CD4-positive, alpha-beta T cell treated with Interferon gamma for 1 hour (primary cell): ENCODE results near the gene DDI2.
"Not testable (repeated sequence)": the region's sequence is repeated elsewhere in the genome, so short reads cannot be mapped to it uniquely, and the experiment has no call there.

Experiments used
- DNase-seq: peaks from one replicate; pipeline ENCODE4 v3.0.0-alpha.2; 2020

The DDI2 gene

DNA sequence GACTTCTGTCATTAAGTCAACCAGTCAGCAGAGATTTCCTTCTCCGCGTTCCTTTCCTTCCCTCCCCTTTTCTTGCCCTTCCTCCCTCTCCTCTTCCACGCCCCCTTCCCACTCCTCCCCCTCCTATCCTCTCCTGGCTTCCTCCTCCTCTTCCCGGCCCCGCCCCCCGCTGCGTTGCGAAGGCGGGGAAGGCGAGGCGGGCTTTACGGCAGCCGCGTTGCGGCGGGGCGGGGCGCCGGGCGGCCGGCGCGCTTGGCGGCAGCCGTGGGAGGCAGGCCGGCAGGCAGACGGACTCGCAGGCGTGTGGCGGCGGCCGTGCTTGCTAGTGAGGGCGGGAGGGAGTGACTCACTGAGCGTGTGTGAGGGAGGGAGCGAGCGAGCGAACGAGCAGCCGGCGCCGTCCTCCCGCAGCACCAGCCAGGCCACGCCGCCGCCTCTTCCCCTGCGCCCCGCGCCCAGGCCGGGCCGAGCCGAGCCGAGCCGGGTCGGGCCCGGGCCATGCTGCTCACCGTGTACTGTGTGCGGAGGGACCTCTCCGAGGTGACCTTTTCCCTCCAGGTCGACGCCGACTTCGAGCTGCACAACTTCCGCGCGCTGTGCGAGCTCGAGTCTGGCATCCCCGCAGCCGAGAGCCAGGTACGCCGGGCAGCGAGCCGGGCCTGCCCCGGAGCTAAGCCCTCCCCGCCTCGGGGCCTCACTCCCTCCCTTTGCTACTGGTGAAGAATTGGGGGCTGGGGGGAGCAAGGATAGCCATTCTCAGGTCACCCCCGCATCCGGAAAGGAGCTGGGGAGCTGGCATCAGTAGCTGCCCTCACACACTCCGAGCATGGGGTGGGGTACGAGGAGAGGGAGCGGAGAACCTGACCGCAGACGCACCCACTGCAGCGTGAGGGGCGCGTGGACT lies at the start of gene DDI2:
Gene DDI2 (plus strand): TSS at position 286 of the 904 bp plus-strand sequence. CDS start 213 bp downstream, at position 499.
- DNase-seq = peak; percentile 94

DNA sequence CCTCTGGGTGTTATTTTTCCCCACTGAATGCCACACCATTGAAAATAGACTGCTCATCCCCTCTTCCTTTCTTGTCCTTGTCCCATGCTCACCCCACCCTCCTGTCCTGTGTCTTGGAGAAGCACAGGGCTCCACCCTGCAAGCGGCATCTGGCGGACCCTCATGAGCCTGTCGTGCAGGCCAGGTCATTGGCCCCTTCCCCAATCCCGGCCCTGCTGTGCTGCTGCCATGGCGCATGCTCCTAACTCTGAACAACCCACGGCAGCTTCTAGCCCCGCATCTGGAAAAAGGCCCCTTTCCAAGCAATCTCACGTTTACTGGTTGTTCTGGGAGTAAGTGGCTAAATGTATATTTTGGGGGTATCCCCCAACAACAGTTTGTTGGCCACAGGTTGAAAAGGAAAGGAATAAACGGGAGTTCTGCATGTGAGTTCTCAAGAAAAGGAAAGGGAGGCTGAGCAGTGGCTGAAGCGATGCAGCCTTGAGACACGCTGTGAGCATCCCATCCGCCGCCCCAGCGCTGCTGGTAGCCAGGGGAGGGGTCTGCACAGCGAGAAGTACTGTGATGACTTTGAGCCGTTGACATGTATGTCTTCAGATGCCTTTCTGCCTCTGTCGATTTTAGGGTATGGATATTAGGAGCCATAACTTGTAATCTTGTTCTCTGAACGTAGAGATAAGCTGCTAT lies 48.7 kb upstream of the DDI2 start:
- no peak for DNase-seq

- DNase-seq = no peak
Observed at GRCh38 chr1:15570861-15571260, 46.4 kb upstream of the DDI2 start.

DNA sequence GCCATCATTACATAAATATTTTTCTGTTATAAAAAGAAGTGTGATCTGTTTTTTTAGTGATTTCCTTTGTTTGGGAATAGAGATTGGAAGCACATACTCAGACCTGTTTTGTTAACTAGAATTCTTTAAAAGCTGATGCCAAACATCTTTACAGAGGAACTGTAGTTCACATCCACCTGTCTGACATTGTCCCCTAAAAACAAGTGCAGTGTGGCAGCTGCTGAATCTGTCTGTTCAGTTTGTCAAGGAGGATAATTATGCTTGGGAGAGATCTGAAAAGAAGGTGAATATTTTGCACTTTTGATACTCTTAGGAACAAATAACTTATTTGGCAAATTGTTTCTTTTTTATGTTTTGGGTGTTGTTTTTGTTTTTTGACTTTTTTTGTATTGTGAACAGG lies 46.0 kb upstream of the DDI2 start:
- no peak for DNase-seq

- DNase-seq = no peak
Observed at GRCh38 chr1:15573477-15573876, 43.8 kb upstream of the DDI2 start.

- DNase-seq = no peak
Observed at GRCh38 chr1:15574741-15575140, 42.5 kb upstream of the DDI2 start.

DNA sequence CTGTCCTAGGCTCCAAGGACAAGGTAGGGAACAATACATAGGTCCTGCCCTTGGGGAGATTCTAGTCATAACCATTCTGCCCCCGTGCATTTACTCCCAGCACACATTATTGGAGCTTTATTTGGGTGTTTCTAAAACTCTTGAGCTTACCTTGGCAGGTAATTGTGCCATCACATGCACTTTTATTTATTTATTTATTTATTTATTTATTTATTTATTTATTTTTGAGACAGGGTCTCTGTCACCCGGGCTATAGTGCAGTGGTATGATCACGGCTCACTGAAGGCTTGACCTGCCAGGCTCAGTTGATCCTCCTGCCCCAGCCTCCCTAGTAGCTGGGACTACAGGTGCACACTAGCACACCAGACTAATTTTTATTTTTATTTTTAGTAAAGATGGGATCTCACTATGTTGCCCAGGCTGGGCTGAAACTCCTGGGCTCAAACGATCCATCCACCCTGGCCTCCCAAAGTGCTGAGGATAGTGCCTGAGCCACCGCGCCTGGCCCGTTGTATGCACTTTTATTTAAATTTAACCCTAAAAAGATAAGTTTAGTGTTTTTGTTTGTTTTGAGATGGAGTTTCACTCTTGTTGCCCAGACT lies 41.6 kb upstream of the DDI2 start:
- no peak for DNase-seq

DNA sequence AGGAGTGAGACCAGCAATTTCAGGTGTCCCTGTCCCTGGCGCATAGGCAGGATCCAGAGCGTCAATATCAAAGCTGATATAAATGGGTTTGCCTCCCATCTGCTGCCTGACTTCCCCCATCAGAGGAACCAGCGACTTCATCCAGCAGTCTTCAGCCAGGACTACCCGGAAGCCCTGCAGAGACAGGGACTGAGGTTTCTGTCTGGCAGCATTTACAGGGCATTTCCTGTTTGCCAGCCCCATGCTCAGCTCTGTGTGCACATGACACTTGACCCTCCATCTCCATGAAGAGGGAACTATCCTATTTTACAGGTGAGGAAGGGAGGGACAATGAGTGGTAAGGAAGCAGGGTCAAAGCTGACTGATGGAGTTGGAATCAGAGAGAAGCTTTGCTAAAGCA lies 39.6 kb upstream of the DDI2 start:
- peak; percentile 11 for DNase-seq

- DNase-seq = peak; percentile 21
Observed at GRCh38 chr1:15578921-15579682, 38.2 kb upstream of the DDI2 start.

DNA sequence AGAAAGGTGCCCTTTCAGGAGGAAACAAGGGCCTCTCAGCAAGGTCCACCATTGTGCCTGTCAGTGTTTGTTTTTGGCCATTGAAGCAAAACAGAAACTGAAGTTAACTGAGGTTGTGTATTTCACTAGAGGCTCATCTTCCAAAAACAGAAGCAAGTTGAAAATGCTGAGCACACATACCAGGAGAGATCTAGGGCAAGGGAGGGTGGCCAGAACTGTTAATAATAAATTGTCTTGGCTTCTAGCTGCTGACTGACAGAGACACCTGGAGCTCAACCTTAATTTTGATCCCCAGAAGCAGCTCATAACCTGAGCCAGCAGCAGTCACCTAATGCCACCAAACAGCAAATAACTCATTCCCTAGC lies 37.6 kb upstream of the DDI2 start:
- DNase-seq = no peak

GRCh38 chr1:15583016-15583706 lies 34.1 kb upstream of the DDI2 start:
- no peak for DNase-seq

- DNase-seq = peak; percentile 53
Observed at GRCh38 chr1:15584489-15585363, 32.5 kb upstream of the DDI2 start, which contains the start of gene AGMAT. Gene AGMAT (minus strand): TSS chr1:15585051. CDS start chr1:15584967, 84 bp downstream.

- DNase-seq = no peak
Observed at GRCh38 chr1:15592285-15592684, 25.0 kb upstream of the DDI2 start.

- DNase-seq = no peak
Observed at GRCh38 chr1:15595809-15596617, 21.2 kb upstream of the DDI2 start.

GRCh38 chr1:15598436-15598835 lies 18.8 kb upstream of the DDI2 start:
- DNase-seq = no peak

- DNase-seq = peak; percentile 92
Observed at GRCh38 chr1:15603050-15603965, 13.9 kb upstream of the DDI2 start.

DNA sequence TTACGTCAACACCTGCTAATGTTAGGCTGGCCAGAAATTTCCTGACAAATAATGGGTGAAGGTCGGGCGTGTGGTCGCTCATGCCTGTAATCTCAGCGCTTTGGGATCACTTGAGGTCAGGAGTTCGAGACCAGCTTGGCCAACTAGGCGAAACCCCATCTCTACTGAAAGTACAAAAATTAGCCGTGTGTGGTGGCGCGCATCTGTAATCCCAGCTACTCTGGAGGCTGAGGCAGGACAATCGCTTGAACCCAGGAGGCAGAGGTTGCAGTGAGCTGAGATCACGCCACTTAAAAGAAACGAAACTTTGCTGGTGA lies 13.3 kb upstream of the DDI2 start:
- DNase-seq = not testable (repeated sequence)

- not testable (repeated sequence) for DNase-seq
Observed at GRCh38 chr1:15604400-15604799, 12.9 kb upstream of the DDI2 start.
